Neural cell (in vitro differentiated cells): ENCODE results near the gene IGFBPL1. TPM values are rescaled to one million over a fixed set of nuclear protein-coding genes. Genes with fewer than 3 reads are reported as not detected.

Experiments used
- H2AFZ ChIP-seq: fragments of 200-600, 300-800 bp; sonication (generic), shearing (Covaris generic); 2 replicates; pipeline ENCODE4 v1.6.0; 2014; ENCODE audit warnings: low read depth, mild to moderate bottlenecking, antibody characterized with exemption, low read length, moderate library complexity
- H3F3A ChIP-seq: fragments of 200-600 bp; shearing (Covaris generic); 2 replicates; pipeline ENCODE4 v1.6.1; 2016; ENCODE audit warnings: mild to moderate bottlenecking, moderate library complexity, mixed read lengths, antibody characterized with exemption, low read length; ENCODE audit not compliant: insufficient read depth, poor library complexity, severe bottlenecking
- H3K27ac ChIP-seq: fragments of 200-600, 300-800 bp; sonication (generic), shearing (Covaris generic); 2 replicates; pipeline ENCODE4 v1.5.1; 2014; ENCODE audit warnings: mild to moderate bottlenecking, low read length, moderate library complexity
- H3K27me3 ChIP-seq: fragments of 300-800, 200-600 bp; sonication (generic), shearing (Covaris generic); 2 replicates; pipeline ENCODE4 v1.6.0; 2014; ENCODE audit warnings: mild to moderate bottlenecking, low read depth, low read length, moderate library complexity; ENCODE audit not compliant: insufficient read depth
- H3K36me3 ChIP-seq: fragments of 300-800, 200-600 bp; sonication (generic), shearing (Covaris generic); 2 replicates; pipeline ENCODE4 v1.5.1; 2014; ENCODE audit warnings: mild to moderate bottlenecking, antibody characterized with exemption, low read length, moderate library complexity; ENCODE audit not compliant: insufficient read depth
- H3K4me2 ChIP-seq: fragments of 300-800, 200-600 bp; sonication (generic), shearing (Covaris generic); 2 replicates; pipeline ENCODE4 v1.6.0; 2014; ENCODE audit warnings: mild to moderate bottlenecking, low read length
- H3K4me3 ChIP-seq: fragments of 300-800, 200-600 bp; sonication (generic), shearing (Covaris generic); 2 replicates; pipeline ENCODE4 v1.5.1; 2014; ENCODE audit warnings: mild to moderate bottlenecking, low read length, moderate library complexity
- H3K79me2 ChIP-seq: fragments of 200-600 bp; shearing (Covaris generic); replicated peaks from 2 replicates; pipeline ENCODE4 v1.6.0; 2014; ENCODE audit warnings: mild to moderate bottlenecking, low read length, moderate library complexity; ENCODE audit not compliant: insufficient read depth
- H3K9ac ChIP-seq: fragments of 300-800, 200-600 bp; sonication (generic), shearing (Covaris generic); 2 replicates; pipeline ENCODE4 v1.6.1; 2016; ENCODE audit warnings: mild to moderate bottlenecking, low read length, mixed read lengths
- H3K9me2 ChIP-seq: fragments of 200-600 bp; shearing (Covaris generic); 2 replicates; pipeline ENCODE4 v1.6.1; 2016; ENCODE audit warnings: mild to moderate bottlenecking, low read length, mixed read lengths; ENCODE audit not compliant: insufficient read depth
- H3K9me3 ChIP-seq: fragments of 200-600, 300-800 bp; sonication (generic), shearing (Covaris generic); 2 replicates; pipeline ENCODE4 v1.6.1; 2016; ENCODE audit warnings: mild to moderate bottlenecking, mixed run types, low read length, moderate library complexity, mixed read lengths
- H4K20me1 ChIP-seq: fragments of 200-600 bp; shearing (Covaris generic); 2 replicates; pipeline ENCODE4 v1.6.1; 2016; ENCODE audit warnings: mild to moderate bottlenecking, mixed run types; ENCODE audit not compliant: insufficient read depth
- CTCF ChIP-seq: fragments of 450-650 bp; IDR thresholded peaks from 2 replicates; pipeline ENCODE4 v1.5.1; 2014; ENCODE audit warnings: antibody characterized with exemption, mild to moderate bottlenecking, moderate library complexity; ENCODE audit not compliant: poor library complexity, severe bottlenecking
- EP300 ChIP-seq: fragments of 450-650 bp; conservative IDR thresholded peaks from 2 replicates; pipeline ENCODE4 v1.6.1; 2014; ENCODE audit warnings: antibody characterized with exemption, mild to moderate bottlenecking, moderate library complexity; ENCODE audit not compliant: poor library complexity, severe bottlenecking
- EZH2 ChIP-seq: fragments of 200-600, 300-800 bp; shearing (Covaris generic), sonication (generic); IDR thresholded peaks from 2 replicates; pipeline ENCODE4 v1.6.1; 2014; ENCODE audit warnings: antibody characterized with exemption, low read length, borderline replicate concordance, mild to moderate bottlenecking; ENCODE audit not compliant: insufficient read depth, poor library complexity, severe bottlenecking
- POLR2AphosphoS5 ChIP-seq: IDR thresholded peaks from 2 replicates; pipeline ENCODE4 v1.6.1; 2012
- RAD21 ChIP-seq: fragments of 450-650 bp; conservative IDR thresholded peaks from 2 replicates; pipeline ENCODE4 v1.6.1; 2014; ENCODE audit warnings: antibody characterized with exemption, mild to moderate bottlenecking, moderate library complexity
- SMC3 ChIP-seq: fragments of 450-650 bp; conservative IDR thresholded peaks from 2 replicates; pipeline ENCODE4 v1.6.1; 2014; ENCODE audit warnings: antibody characterized with exemption, mild to moderate bottlenecking, moderate library complexity; ENCODE audit not compliant: poor library complexity
- TAF1 ChIP-seq: IDR thresholded peaks from 2 replicates; pipeline ENCODE4 v1.6.1; 2012; ENCODE audit warnings: low read depth
- polyA plus RNA-seq: library from polyadenylated mRNA; depleted of rRNA; stranded (reverse); fragments of >200 nt; gene quantifications from 2 replicates; pipeline ENCODE4 v1.2.3, GENCODE V29; 2014
- TF ChIP-seq, protein P1 (sequence below): IDR thresholded peaks from 2 replicates; pipeline ENCODE4 v1.6.1; 2012; ENCODE audit warnings: borderline replicate concordance

IGFBPL1 gene
- polyA plus RNA-seq, 1 donor from 2014 or later: 372 TPM

GRCh38 chr9:38358390-38359296 is 65.6 kb downstream of the IGFBPL1 start:
- H3K9me2 ChIP-seq: no peaks in the 10 kb centered on the region
- H2AFZ ChIP-seq: no peak overlapping the region
- H3K9ac ChIP-seq: no peak overlapping the region
- no peaks in the 10 kb centered on the region for H4K20me1 ChIP-seq
- no peaks in the 10 kb centered on the region for H3K79me2 ChIP-seq
- no peaks in the 10 kb centered on the region for H3K9me3 ChIP-seq
- no peaks in the 10 kb centered on the region for H3K27me3 ChIP-seq
- H3K4me2 ChIP-seq: no peak overlapping the region
- TF ChIP-seq CTCF (no peak), EP300 (no peak), TAF1 (no peak), POLR2AphosphoS5 (no peak), EZH2 (no peak), RAD21 (no peak)
- TF ChIP-seq, protein P1, sequence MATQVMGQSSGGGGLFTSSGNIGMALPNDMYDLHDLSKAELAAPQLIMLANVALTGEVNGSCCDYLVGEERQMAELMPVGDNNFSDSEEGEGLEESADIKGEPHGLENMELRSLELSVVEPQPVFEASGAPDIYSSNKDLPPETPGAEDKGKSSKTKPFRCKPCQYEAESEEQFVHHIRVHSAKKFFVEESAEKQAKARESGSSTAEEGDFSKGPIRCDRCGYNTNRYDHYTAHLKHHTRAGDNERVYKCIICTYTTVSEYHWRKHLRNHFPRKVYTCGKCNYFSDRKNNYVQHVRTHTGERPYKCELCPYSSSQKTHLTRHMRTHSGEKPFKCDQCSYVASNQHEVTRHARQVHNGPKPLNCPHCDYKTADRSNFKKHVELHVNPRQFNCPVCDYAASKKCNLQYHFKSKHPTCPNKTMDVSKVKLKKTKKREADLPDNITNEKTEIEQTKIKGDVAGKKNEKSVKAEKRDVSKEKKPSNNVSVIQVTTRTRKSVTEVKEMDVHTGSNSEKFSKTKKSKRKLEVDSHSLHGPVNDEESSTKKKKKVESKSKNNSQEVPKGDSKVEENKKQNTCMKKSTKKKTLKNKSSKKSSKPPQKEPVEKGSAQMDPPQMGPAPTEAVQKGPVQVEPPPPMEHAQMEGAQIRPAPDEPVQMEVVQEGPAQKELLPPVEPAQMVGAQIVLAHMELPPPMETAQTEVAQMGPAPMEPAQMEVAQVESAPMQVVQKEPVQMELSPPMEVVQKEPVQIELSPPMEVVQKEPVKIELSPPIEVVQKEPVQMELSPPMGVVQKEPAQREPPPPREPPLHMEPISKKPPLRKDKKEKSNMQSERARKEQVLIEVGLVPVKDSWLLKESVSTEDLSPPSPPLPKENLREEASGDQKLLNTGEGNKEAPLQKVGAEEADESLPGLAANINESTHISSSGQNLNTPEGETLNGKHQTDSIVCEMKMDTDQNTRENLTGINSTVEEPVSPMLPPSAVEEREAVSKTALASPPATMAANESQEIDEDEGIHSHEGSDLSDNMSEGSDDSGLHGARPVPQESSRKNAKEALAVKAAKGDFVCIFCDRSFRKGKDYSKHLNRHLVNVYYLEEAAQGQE: no peak
- peaks cover 15% of the 10 kb centered on the region for H3F3A ChIP-seq
- H3K4me3 ChIP-seq: no peak overlapping the region
- no peaks in the 10 kb centered on the region for H3K36me3 ChIP-seq
- H3K27ac ChIP-seq: no peak overlapping the region

DNA sequence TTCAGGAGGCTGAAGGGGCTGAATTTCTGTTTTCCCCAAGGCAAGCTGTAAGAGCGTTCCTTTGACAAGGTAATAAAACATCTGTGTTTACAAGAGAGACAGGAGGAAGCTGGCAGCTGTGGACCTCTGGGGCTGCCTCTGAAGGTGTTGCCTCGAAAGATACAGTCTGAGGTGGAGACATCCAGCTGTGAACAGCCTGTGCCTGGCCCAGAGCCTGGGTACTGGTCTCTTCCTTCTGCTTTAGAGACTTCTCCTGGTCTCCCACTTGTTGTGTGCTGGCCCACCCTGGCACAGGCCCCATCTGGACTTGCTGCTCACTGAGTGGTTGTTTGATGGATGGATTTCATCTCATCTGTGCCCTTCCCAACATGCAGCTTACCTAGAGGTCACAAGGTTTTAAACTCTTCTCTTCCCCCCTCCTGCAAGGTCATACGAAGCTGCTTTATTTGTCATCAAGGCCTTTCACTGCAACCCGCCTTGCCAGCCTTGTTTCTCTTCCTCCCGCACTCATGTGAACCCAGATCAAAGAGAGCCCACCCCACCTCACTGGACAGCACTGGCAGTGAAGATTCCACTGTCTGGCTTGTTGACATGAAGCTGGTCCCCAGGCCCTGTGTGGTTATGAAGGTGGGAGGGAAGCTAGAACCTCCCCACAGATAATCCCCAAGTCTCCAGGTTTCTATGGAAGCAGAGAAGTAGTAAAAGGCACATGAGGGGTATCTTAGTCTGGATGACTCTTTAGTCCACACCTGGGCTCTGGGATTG is 66.7 kb downstream of the IGFBPL1 start:
- no peaks in the 10 kb centered on the region for H3K9me3 ChIP-seq
- no peak overlapping the region for H3K4me2 ChIP-seq
- no peak overlapping the region for H3K27ac ChIP-seq
- H3K4me3 ChIP-seq: no peak overlapping the region
- H2AFZ ChIP-seq: no peak overlapping the region
- no peaks in the 10 kb centered on the region for H4K20me1 ChIP-seq
- H3K79me2 ChIP-seq: no peaks in the 10 kb centered on the region
- H3K9me2 ChIP-seq: no peaks in the 10 kb centered on the region
- no peaks in the 10 kb centered on the region for H3K27me3 ChIP-seq
- H3K36me3 ChIP-seq: no peaks in the 10 kb centered on the region
- H3F3A ChIP-seq: peaks cover 15% of the 10 kb centered on the region
- no peak for TF ChIP-seq EZH2
- TF ChIP-seq SMC3: no peak
- H3K9ac ChIP-seq: no peak overlapping the region
